Endothelial cell of umbilical vein (primary cell): ENCODE results near the gene RAB8B.

Experiments
- CTCF ChIP-seq, 2 donors: IDR thresholded peaks; 1 replicate in 1 of 2; 2 replicates in 1 of 2; pipeline ENCODE4 v1.5.1; 2011; ENCODE audit warnings: low read length in 2 of 2, mild to moderate bottlenecking in 2 of 2, moderate library complexity in 2 of 2, control low read depth in 1 of 2, inconsistent platforms in 1 of 2, low read depth in 1 of 2; ENCODE audit not compliant: insufficient read depth in 1 of 2; ENCODE audit errors: extremely low read depth in 1 of 2
- POLR2A ChIP-seq: IDR thresholded peaks from 2 replicates; pipeline ENCODE4 v1.6.1; 2012; ENCODE audit warnings: low read depth, mild to moderate bottlenecking, control low read depth, low read length
- POLR2AphosphoS5 ChIP-seq: IDR thresholded peaks from 2 replicates; pipeline ENCODE4 v1.6.1; 2012; ENCODE audit warnings: low read depth, mild to moderate bottlenecking, control low read depth, low read length, moderate library complexity; ENCODE audit not compliant: insufficient read depth

- TF ChIP-seq POLR2A, result no peak
- TF ChIP-seq CTCF (IDR thresholded peaks at IDR 0.05; ENCODE audit: extremely low read depth in 1 of 2, insufficient read depth in 1 of 2, low read depth in 1 of 2, low read length in 2 of 2), result no peak
- TF ChIP-seq POLR2AphosphoS5, result no peak
Observed at GRCh38 chr15:63251701-63252100, 62.3 kb downstream of the RAB8B start.
